A549 treated with CpdA at 1 μM for 4 hours (cell line): ENCODE results near the gene ZNF208. TPM values are rescaled to one million over a fixed set of nuclear protein-coding genes. Genes with fewer than 3 reads are reported as not detected.

Source experiments
- total RNA-seq: library from RNA; stranded (reverse); fragments of 200-300 nt; extraction: Qiagen RNA extraction; gene quantifications from 5 replicates; pipeline ENCODE4 v1.2.3, GENCODE V29; 2022; ENCODE audit warnings: low read depth

ZNF208 gene
- not detected in 5 replicates for total RNA-seq

DNA sequence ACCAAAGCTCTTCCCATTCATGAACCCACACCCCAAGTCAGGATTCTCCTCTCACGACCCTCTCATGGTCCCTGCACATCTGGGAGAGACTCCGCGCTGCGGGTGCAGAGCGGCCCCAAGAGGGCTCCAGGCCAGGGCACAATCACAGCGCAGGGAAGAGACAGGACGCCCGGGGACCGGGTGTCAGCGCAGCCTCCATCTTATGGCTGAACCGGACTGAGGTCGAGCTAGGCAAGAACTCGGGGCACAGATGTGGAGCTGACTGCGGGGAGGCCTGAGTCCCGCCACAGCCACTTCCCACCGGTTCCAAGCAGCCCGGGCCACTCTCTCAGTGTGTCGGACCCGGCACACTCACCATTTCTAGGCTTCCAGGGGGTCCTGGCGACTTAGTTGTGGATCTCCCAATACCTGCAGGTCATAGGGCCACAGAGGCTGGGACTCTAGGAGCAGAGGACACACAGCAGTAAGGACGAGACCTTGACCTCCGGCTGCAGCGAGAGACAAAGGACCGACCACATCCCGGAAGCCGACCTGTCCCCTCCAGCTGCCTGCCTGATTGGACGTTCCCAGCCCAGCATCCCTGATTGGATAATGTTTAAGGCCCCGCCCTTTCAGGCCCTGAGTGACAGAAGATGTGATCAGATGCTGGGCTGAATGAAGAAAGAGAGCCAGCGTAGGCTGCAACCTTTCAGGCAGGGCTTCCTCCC, at the start of gene ZNF208:
TSS of gene ZNF208 (minus strand) at position 507 of the 707 bp plus-strand sequence. CDS start at position 358, 149 bp downstream.

Other genes with a start within 250 kb of the ZNF208 start
- gene ZNF100, start 243.4 kb downstream of the ZNF208 start, total RNA-seq, result not detected in 5 replicates
- gene ZNF43, start 174.8 kb downstream of the ZNF208 start, total RNA-seq, result 1.7 to 3.7 TPM (median 3.1 TPM) in 5 replicates
- not detected in 5 replicates for gene ZNF257, start 41.5 kb upstream of the ZNF208 start, total RNA-seq
- not detected in 5 replicates for gene ZNF676, start 186.0 kb upstream of the ZNF208 start, total RNA-seq